K562 (cell line): ENCODE results near the gene NCAM2. TPM values are rescaled to one million over a fixed set of nuclear protein-coding genes. Genes with fewer than 3 reads are reported as not detected.

Experiments
- RUNX1 ChIP-seq: sonication (generic); IDR thresholded peaks from 2 replicates; pipeline ENCODE4 v1.6.1; 2016; ENCODE audit warnings: antibody characterized with exemption, low read depth
- polyA plus RNA-seq, 8 experiments: library from polyadenylated mRNA; depleted of rRNA in 4 of 8; stranded (reverse) in 5 of 8; unstranded in 3 of 8; fragments of >200 nt; fragmentation: Nextera tagmentation in 2 of 8; fragmentation: Illumina TruSeq in 1 of 8; extraction: Ambion mirVana in 2 of 8; extraction: Trizol in 1 of 8; gene quantifications; 2 replicates each; pipeline versions ENCODE4 v1.2.1 to v1.2.3, GENCODE V29; 2011 to 2014; ENCODE audit warnings: inconsistent platforms in 1 of 8, missing spikeins in 1 of 8
- total RNA-seq, 7 experiments: library from RNA; depleted of rRNA in 6 of 7; stranded (reverse); fragments of >200 nt in 6 of 7; fragmentation: Illumina TruSeq in 2 of 7; extraction: Trizol in 2 of 7; gene quantifications; 2 replicates each; pipeline versions ENCODE4 v1.2.1 to v1.2.3, GENCODE V29; 2011 to 2021; ENCODE audit warnings: low replicate concordance in 1 of 7
- TF ChIP-seq, protein P1 (sequence below): fragments of 450-650 bp; IDR thresholded peaks from 2 replicates; pipeline ENCODE4 v1.6.1; 2016; ENCODE audit warnings: mild to moderate bottlenecking, moderate library complexity

Gene NCAM2
- total and polyA plus RNA-seq, 9 of the 15 experiments (the other 6 are each of a cell fraction or from before 2014, with no cell fraction given) = 14.0 to 58.2 (median 27.8) TPM

DNA sequence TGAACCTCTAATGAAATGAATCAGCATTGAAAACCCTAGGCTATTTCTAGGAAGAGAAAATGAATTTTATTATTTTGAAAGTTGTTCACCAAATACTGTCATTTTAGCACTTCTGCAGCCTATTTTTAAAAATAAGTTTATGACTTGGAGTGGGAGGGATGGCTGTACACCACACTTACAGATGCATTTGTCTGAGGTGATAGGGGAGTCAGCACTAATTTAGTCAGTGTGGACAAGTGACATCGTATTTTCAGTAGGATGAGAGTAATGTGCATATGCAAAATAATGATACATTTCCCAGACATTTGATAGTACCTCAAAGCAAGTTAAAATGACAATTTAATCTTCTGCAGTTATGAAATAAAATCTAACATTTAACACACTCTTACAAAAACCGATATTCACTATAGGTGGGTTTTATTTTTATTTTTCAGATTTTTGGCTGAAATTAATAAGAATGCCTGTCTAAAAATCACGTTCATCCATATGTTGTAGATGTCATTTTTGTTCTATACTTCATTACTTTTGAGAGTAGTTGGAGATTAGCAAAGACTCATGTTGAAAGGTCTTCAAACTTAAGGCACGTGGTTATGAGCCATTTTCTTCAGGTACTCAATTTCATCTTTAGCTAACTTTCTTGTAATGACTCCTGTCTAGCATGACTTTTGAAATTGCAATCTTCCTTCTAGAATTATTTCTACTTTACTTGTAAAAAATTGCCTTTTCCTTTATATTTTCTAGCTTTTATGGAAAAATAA lies 186.7 kb downstream of the NCAM2 start (continued):
- TF ChIP-seq, protein P1, sequence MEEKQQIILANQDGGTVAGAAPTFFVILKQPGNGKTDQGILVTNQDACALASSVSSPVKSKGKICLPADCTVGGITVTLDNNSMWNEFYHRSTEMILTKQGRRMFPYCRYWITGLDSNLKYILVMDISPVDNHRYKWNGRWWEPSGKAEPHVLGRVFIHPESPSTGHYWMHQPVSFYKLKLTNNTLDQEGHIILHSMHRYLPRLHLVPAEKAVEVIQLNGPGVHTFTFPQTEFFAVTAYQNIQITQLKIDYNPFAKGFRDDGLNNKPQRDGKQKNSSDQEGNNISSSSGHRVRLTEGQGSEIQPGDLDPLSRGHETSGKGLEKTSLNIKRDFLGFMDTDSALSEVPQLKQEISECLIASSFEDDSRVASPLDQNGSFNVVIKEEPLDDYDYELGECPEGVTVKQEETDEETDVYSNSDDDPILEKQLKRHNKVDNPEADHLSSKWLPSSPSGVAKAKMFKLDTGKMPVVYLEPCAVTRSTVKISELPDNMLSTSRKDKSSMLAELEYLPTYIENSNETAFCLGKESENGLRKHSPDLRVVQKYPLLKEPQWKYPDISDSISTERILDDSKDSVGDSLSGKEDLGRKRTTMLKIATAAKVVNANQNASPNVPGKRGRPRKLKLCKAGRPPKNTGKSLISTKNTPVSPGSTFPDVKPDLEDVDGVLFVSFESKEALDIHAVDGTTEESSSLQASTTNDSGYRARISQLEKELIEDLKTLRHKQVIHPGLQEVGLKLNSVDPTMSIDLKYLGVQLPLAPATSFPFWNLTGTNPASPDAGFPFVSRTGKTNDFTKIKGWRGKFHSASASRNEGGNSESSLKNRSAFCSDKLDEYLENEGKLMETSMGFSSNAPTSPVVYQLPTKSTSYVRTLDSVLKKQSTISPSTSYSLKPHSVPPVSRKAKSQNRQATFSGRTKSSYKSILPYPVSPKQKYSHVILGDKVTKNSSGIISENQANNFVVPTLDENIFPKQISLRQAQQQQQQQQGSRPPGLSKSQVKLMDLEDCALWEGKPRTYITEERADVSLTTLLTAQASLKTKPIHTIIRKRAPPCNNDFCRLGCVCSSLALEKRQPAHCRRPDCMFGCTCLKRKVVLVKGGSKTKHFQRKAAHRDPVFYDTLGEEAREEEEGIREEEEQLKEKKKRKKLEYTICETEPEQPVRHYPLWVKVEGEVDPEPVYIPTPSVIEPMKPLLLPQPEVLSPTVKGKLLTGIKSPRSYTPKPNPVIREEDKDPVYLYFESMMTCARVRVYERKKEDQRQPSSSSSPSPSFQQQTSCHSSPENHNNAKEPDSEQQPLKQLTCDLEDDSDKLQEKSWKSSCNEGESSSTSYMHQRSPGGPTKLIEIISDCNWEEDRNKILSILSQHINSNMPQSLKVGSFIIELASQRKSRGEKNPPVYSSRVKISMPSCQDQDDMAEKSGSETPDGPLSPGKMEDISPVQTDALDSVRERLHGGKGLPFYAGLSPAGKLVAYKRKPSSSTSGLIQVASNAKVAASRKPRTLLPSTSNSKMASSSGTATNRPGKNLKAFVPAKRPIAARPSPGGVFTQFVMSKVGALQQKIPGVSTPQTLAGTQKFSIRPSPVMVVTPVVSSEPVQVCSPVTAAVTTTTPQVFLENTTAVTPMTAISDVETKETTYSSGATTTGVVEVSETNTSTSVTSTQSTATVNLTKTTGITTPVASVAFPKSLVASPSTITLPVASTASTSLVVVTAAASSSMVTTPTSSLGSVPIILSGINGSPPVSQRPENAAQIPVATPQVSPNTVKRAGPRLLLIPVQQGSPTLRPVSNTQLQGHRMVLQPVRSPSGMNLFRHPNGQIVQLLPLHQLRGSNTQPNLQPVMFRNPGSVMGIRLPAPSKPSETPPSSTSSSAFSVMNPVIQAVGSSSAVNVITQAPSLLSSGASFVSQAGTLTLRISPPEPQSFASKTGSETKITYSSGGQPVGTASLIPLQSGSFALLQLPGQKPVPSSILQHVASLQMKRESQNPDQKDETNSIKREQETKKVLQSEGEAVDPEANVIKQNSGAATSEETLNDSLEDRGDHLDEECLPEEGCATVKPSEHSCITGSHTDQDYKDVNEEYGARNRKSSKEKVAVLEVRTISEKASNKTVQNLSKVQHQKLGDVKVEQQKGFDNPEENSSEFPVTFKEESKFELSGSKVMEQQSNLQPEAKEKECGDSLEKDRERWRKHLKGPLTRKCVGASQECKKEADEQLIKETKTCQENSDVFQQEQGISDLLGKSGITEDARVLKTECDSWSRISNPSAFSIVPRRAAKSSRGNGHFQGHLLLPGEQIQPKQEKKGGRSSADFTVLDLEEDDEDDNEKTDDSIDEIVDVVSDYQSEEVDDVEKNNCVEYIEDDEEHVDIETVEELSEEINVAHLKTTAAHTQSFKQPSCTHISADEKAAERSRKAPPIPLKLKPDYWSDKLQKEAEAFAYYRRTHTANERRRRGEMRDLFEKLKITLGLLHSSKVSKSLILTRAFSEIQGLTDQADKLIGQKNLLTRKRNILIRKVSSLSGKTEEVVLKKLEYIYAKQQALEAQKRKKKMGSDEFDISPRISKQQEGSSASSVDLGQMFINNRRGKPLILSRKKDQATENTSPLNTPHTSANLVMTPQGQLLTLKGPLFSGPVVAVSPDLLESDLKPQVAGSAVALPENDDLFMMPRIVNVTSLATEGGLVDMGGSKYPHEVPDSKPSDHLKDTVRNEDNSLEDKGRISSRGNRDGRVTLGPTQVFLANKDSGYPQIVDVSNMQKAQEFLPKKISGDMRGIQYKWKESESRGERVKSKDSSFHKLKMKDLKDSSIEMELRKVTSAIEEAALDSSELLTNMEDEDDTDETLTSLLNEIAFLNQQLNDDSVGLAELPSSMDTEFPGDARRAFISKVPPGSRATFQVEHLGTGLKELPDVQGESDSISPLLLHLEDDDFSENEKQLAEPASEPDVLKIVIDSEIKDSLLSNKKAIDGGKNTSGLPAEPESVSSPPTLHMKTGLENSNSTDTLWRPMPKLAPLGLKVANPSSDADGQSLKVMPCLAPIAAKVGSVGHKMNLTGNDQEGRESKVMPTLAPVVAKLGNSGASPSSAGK = peak; percentile 55
- TF ChIP-seq RUNX1 = no peak
